Neuronal stem cell (in vitro differentiated cells): Measurements from ENCODE around the gene DIP2C.

Source experiments
- DNase-seq: peaks from one replicate; pipeline ENCODE4 v3.0.0-alpha.2; 2013; ENCODE audit warnings: low spot score
- H2AFZ ChIP-seq: one replicate; pipeline ENCODE4 v1.6.1; 2013; ENCODE audit warnings: mild to moderate bottlenecking, low read length, inconsistent platforms
- H2AK5ac ChIP-seq: 2 replicates; pipeline ENCODE4 v1.6.1; 2013; ENCODE audit warnings: low read depth, mild to moderate bottlenecking, inconsistent platforms, low read length, moderate library complexity, mixed read lengths
- H2BK120ac ChIP-seq: 2 replicates; pipeline ENCODE4 v1.6.1; 2013; ENCODE audit warnings: low read depth, mild to moderate bottlenecking, inconsistent platforms, low read length, moderate library complexity, mixed read lengths
- H2BK12ac ChIP-seq: one replicate; pipeline ENCODE4 v1.6.1; 2013; ENCODE audit warnings: low read length, inconsistent platforms
- H2BK15ac ChIP-seq: 2 replicates; pipeline ENCODE4 v1.6.1; 2013; ENCODE audit warnings: mild to moderate bottlenecking, low read length, inconsistent platforms, mixed read lengths
- H2BK5ac ChIP-seq: one replicate; pipeline ENCODE4 v1.6.1; 2013; ENCODE audit warnings: inconsistent platforms, mild to moderate bottlenecking, low read length, moderate library complexity
- H3K14ac ChIP-seq: one replicate; pipeline ENCODE4 v1.6.1; 2013; ENCODE audit warnings: low read length, inconsistent platforms
- H3K18ac ChIP-seq: 2 replicates; pipeline ENCODE4 v1.6.1; 2013; ENCODE audit warnings: low read length, inconsistent platforms
- H3K23ac ChIP-seq: 2 replicates; pipeline ENCODE4 v1.6.1; 2013; ENCODE audit warnings: low read depth, mild to moderate bottlenecking, mixed read lengths, low read length, inconsistent platforms; ENCODE audit not compliant: poor library complexity
- H3K27ac ChIP-seq: replicated peaks from 3 replicates; pipeline ENCODE4 v1.5.1; 2013; ENCODE audit warnings: low read length, inconsistent platforms
- H3K27me3 ChIP-seq, 3 experiments: 2 replicates each; pipeline ENCODE4 v1.6.1; 2013; ENCODE audit warnings: low read length in 3 of 3, mild to moderate bottlenecking in 2 of 3, inconsistent platforms in 1 of 3, low read depth in 1 of 3, mixed read lengths in 1 of 3, moderate library complexity in 1 of 3; ENCODE audit not compliant: control insufficient read depth in 3 of 3, insufficient read depth in 3 of 3
- H3K36me3 ChIP-seq, 2 donors: replicated peaks in 1 of 2; 2 replicates each; pipeline ENCODE4 v1.6.1; 2013; ENCODE audit warnings: low read length in 2 of 2; ENCODE audit not compliant: control insufficient read depth in 2 of 2, insufficient read depth in 2 of 2
- H3K4ac ChIP-seq: 2 replicates; pipeline ENCODE4 v1.6.1; 2013; ENCODE audit warnings: inconsistent platforms, mild to moderate bottlenecking, low read length, moderate library complexity
- H3K4me1 ChIP-seq, 2 donors: 1 replicate in 1 of 2; 2 replicates in 1 of 2; pipeline ENCODE4 v1.6.1; 2013; ENCODE audit warnings: low read length in 2 of 2, low read depth in 1 of 2; ENCODE audit not compliant: control insufficient read depth in 2 of 2, insufficient read depth in 1 of 2
- H3K4me2 ChIP-seq: one replicate; pipeline ENCODE4 v1.6.1; 2013; ENCODE audit warnings: mild to moderate bottlenecking, low read length, inconsistent platforms; ENCODE audit not compliant: insufficient read depth, poor library complexity, severe bottlenecking
- H3K4me3 ChIP-seq, 2 donors: 2 replicates each; pipeline ENCODE4 v1.5.1; 2013; ENCODE audit warnings: low read length in 2 of 2, mild to moderate bottlenecking in 2 of 2, inconsistent platforms in 1 of 2, moderate library complexity in 1 of 2
- H3K79me1 ChIP-seq: one replicate; pipeline ENCODE4 v1.6.1; 2013; ENCODE audit warnings: low read depth, mild to moderate bottlenecking, inconsistent platforms, low read length, moderate library complexity
- H3K9ac ChIP-seq: one replicate; pipeline ENCODE4 v1.6.1; 2013; ENCODE audit warnings: mild to moderate bottlenecking, low read depth, low read length, inconsistent platforms; ENCODE audit not compliant: poor library complexity
- H3K9me3 ChIP-seq, 2 donors: replicated peaks in 1 of 2; 2 replicates each; pipeline versions ENCODE3 to v1.6.1; 2013; ENCODE audit warnings: low read length in 2 of 2, mild to moderate bottlenecking in 2 of 2, inconsistent platforms in 1 of 2, low read depth in 1 of 2, mixed read lengths in 1 of 2, moderate library complexity in 1 of 2; ENCODE audit not compliant: control insufficient read depth in 2 of 2, insufficient read depth in 1 of 2
- H4K8ac ChIP-seq: one replicate; pipeline ENCODE4 v1.6.1; 2013; ENCODE audit warnings: low read depth, mild to moderate bottlenecking, inconsistent platforms, low read length, moderate library complexity
- H4K91ac ChIP-seq: one replicate; pipeline ENCODE4 v1.6.1; 2013; ENCODE audit warnings: low read length, low read depth, mild to moderate bottlenecking, inconsistent platforms; ENCODE audit not compliant: poor library complexity
- WGBS, 2 donors: extraction: QIAGEN DNeasy Blood & Tissue Kit; methylation state at CpG; one replicate each; pipeline ENCODE4 v1.1.7; 2013; ENCODE audit warnings: missing lambda C conversion rate in 2 of 2, mixed read lengths in 1 of 2; ENCODE audit not compliant: insufficient read length in 2 of 2, insufficient replicate concordance in 1 of 2; ENCODE audit errors: extremely low coverage in 2 of 2; 5-methylcytosine and 5-hydroxymethylcytosine counted together

Gene DIP2C

DNA sequence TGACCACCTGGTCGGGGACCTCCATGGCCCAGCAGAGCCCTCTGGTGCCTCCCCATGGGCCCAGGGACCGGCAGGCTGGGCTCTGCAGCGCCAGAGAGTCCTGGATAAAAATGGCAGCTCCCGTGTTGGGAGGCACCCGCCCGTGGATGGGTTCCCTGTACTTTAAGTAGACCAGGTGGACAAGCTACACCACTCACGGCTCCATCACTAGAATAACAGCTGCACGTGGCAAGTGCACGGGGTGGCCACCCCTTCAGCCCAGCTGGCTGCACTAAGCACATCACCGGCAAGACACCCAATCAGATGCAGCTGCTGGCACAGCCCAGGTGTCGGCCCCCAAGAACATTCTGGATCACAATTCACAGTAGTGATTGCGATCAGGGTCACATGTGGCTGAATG is 69.8 kb downstream of the DIP2C start:
- WGBS, 2 donors, result no CpG with 5 or more reads among the region's 12 CpGs
- Histone ChIP-seq H4K91ac (no peak overlapping the region), H4K8ac (no peak overlapping the region), H2BK15ac (no peak overlapping the region), H3K18ac (no peak overlapping the region), H3K23ac (no peak overlapping the region), H3K36me3 (peaks cover 6 to 12% of the 10 kb centered on the region in 2 donors), H3K14ac (no peak overlapping the region), H2BK12ac (no peak overlapping the region), H3K79me1 (peaks cover 32% of the 10 kb centered on the region), H3K9me3 (no peaks in the 10 kb centered on the region), H3K4me1 (peaks cover 15 to 28% of the 10 kb centered on the region in 2 donors), H3K9ac (peak overlapping the region; percentile 12), H2BK120ac (no peak overlapping the region), H3K4me3 (no peak overlapping the region), H3K4me2 (no peak overlapping the region), H3K4ac (no peak overlapping the region), H3K27ac (no peak overlapping the region), H2BK5ac (peak overlapping the region; percentile 31), H2AK5ac (no peak overlapping the region), H3K27me3 (no peaks in the 10 kb centered on the region), H2AFZ (no peak overlapping the region)
- no peak for DNase-seq

DNA sequence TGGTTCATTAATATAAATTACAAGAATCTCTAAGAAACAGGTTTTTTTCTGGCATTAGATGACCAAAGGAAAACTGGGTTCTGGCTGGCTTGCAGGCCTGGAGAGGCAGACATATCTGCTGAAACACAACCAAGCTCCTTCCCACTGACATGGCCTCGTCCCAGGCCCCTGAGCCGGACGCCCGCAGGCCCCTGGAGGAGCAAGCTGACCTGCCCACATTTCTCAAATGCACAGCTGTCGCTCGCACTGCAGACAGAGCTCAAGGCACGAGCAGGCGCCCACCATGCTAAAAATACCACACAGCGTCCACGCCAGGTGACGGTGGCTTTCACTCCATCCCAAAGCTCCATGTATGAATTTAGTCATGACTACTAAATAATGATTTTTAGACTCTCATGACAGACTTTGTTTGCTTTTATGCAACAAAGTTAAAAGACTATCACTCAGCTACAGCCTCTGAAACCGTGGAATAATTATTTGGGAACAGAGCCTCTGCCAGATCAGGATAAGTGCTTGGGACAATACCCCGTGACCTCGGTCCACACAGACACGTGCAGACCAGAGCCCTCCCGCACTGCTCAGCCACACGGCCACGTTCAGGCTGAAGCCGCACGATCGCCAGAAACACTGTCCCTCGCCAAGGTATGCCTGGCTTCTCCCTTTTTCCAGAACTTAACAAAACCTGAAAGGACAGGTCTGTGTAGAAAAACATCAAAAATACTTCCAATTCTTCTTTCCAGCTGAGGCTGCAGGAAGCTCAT is 71.1 kb downstream of the DIP2C start:
- Histone ChIP-seq H2AFZ (no peak overlapping the region), H2BK120ac (no peak overlapping the region), H3K27ac (no peak overlapping the region), H4K8ac (no peak overlapping the region), H3K4ac (no peak overlapping the region), H3K27me3 (no peaks in the 10 kb centered on the region), H2BK15ac (no peak overlapping the region), H3K18ac (peak overlapping the region; percentile 51), H3K9ac (no peak overlapping the region), H3K4me3 (no peak overlapping the region), H2BK12ac (no peak overlapping the region), H3K9me3 (no peaks in the 10 kb centered on the region), H4K91ac (no peak overlapping the region), H3K23ac (no peak overlapping the region), H3K4me1 (peaks cover 6 to 27% of the 10 kb centered on the region in 2 donors), H3K4me2 (no peak overlapping the region), H3K14ac (no peak overlapping the region), H3K36me3 (peaks cover 6 to 13% of the 10 kb centered on the region in 2 donors), H3K79me1 (peaks cover 30% of the 10 kb centered on the region), H2AK5ac (no peak overlapping the region), H2BK5ac (no peak overlapping the region)
- WGBS, 2 donors, result no CpG with 5 or more reads among the region's 22 CpGs
- no peak for DNase-seq

GRCh38 chr10:617471-617870 is 72.0 kb downstream of the DIP2C start:
- Histone ChIP-seq H2BK15ac (no peak overlapping the region), H3K27me3 (no peaks in the 10 kb centered on the region), H3K27ac (no peak overlapping the region), H2AK5ac (no peak overlapping the region), H3K79me1 (peaks cover 26% of the 10 kb centered on the region), H4K91ac (no peak overlapping the region), H2BK5ac (no peak overlapping the region), H3K9ac (no peak overlapping the region), H3K4ac (no peak overlapping the region), H2AFZ (no peak overlapping the region), H3K4me2 (no peak overlapping the region), H3K18ac (no peak overlapping the region), H3K9me3 (no peaks in the 10 kb centered on the region), H3K14ac (no peak overlapping the region), H2BK12ac (no peak overlapping the region), H2BK120ac (no peak overlapping the region), H3K23ac (no peak overlapping the region), H3K36me3 (peaks cover 6 to 13% of the 10 kb centered on the region in 2 donors), H3K4me3 (no peak overlapping the region), H3K4me1 (peaks cover 6 to 27% of the 10 kb centered on the region in 2 donors), H4K8ac (no peak overlapping the region)
- no peak for DNase-seq
- no CpG with 5 or more reads among the region's 10 CpGs for WGBS, 2 donors

- H3K36me3 ChIP-seq, result peaks cover 0 to 3% of the 10 kb centered on the region in 2 donors
- no peak overlapping the region for H3K4ac ChIP-seq
- H4K91ac ChIP-seq, result no peak overlapping the region
- no peaks in the 10 kb centered on the region for H3K9me3 ChIP-seq
- WGBS, 2 donors, result no CpG with 5 or more reads among the region's 13 CpGs
- no peak overlapping the region for H2BK15ac ChIP-seq
- H4K8ac ChIP-seq, result no peak overlapping the region
- H3K9ac ChIP-seq, result no peak overlapping the region
- peaks cover 17% of the 10 kb centered on the region for H3K79me1 ChIP-seq
- DNase-seq, result no peak
- H3K4me2 ChIP-seq, result no peak overlapping the region
- H2BK120ac ChIP-seq, result no peak overlapping the region
- no peak overlapping the region for H2BK12ac ChIP-seq
- no peak overlapping the region for H3K18ac ChIP-seq
- H2AFZ ChIP-seq, result no peak overlapping the region
- H2BK5ac ChIP-seq, result no peak overlapping the region
- H3K23ac ChIP-seq, result no peak overlapping the region
- peaks cover 10 to 32% of the 10 kb centered on the region in 2 donors for H3K4me1 ChIP-seq
- H3K14ac ChIP-seq, result no peak overlapping the region
- H3K27me3 ChIP-seq, result no peaks in the 10 kb centered on the region
- no peak overlapping the region for H3K4me3 ChIP-seq
- H3K27ac ChIP-seq, result no peak overlapping the region
- no peak overlapping the region for H2AK5ac ChIP-seq
These were observed 73.8 kb downstream of the DIP2C start for GRCh38 chr10:615583-616152.
